Activated CD8-positive, alpha-beta T cell treated with anti-CD3 and anti-CD28 coated beads, Interleukin-2, amount 10 ng/mL, durations not matched to agents 7 days and 5 days (primary cell): ENCODE data around the gene SLC4A7. TPM values are rescaled to one million over a fixed set of nuclear protein-coding genes. Genes with fewer than 3 reads are reported as not detected.

Experiments used
- ATAC-seq: fragments of 150-1000 bp; cut with Tn5 transposase; one replicate; pipeline ENCODE4 v1.10.0; 2021; ENCODE audit warnings: moderate library complexity
- CTCF ChIA-PET: fragments of 350-600 bp; sonication (Branson Sonifier 250); formaldehyde crosslinking; loops from one replicate; lab custom pipeline; 2021; ENCODE audit warnings: antibody characterized with exemption; lab: Charles Lee
- POLR2A ChIA-PET: fragments of 350-600 bp; sonication (Branson Sonifier 250); formaldehyde crosslinking; loops from one replicate; lab custom pipeline; 2021; ENCODE audit warnings: antibody characterized with exemption; lab: Charles Lee
- DNase-seq: peaks from one replicate; pipeline ENCODE4 v3.0.0-alpha.2; 2020
- H3K27ac Mint-ChIP-seq: one replicate; pipeline ENCODE4 v1.8.0; 2021; ENCODE audit warnings: mild to moderate bottlenecking, mixed read lengths
- H3K27me3 Mint-ChIP-seq: one replicate; pipeline ENCODE4 v1.8.0; 2021; ENCODE audit warnings: low read depth, mixed read lengths
- H3K36me3 Mint-ChIP-seq: one replicate; pipeline ENCODE4 v1.8.0; 2021; ENCODE audit warnings: low read depth, mixed read lengths
- H3K4me1 Mint-ChIP-seq: one replicate; pipeline ENCODE4 v1.8.0; 2021; ENCODE audit warnings: low read depth, mixed read lengths
- H3K4me3 Mint-ChIP-seq: one replicate; pipeline ENCODE4 v1.8.0; 2021; ENCODE audit warnings: mild to moderate bottlenecking, mixed read lengths
- H3K9me3 Mint-ChIP-seq: one replicate; pipeline ENCODE4 v1.8.0; 2022; ENCODE audit warnings: mixed read lengths; ENCODE audit not compliant: insufficient read depth
- total RNA-seq, 2 experiments: library from RNA; stranded (reverse); gene quantifications; one replicate each; pipeline ENCODE4 v1.2.3, GENCODE V29; 2021

SLC4A7 gene
- total RNA-seq, 2 experiments from 2014 or later = 31.9 to 32.9 TPM

- ATAC-seq (no peak), DNase-seq (no peak)
- H3K9me3 Mint-ChIP-seq = no peaks in the 10 kb centered on the region
- H3K27ac Mint-ChIP-seq = no peak overlapping the region
- H3K27me3 Mint-ChIP-seq = peaks cover 15% of the 10 kb centered on the region
- H3K36me3 Mint-ChIP-seq = no peaks in the 10 kb centered on the region
- CTCF ChIA-PET = interaction anchor here (0.8 to 2.2 kb wide), 6 partner anchors 9 to 327 kb away, joined by 3 to 10 read pairs (median 4); no protein-coding TSS in a partner anchor
- peaks cover 26% of the 10 kb centered on the region for H3K4me1 Mint-ChIP-seq
- POLR2A ChIA-PET = interaction anchor here (0.7 to 0.8 kb wide), 2 partner anchors 14 to 15 kb away, joined by 3 read pairs; partner anchors contain the start of gene NEK10
- no peak overlapping the region for H3K4me3 Mint-ChIP-seq
Measured at GRCh38 chr3:27354588-27355203, 129.5 kb downstream of the SLC4A7 start.

- ChIA-PET POLR2A (interaction anchor here (0.8 kb wide), 1 partner anchor 13 kb away, joined by 3 read pairs; no protein-coding TSS in a partner anchor), CTCF (interaction anchor here (1.0 to 2.2 kb wide), 2 partner anchors 8 to 114 kb away, joined by 3 to 10 read pairs; no protein-coding TSS in a partner anchor)
- H3K27ac Mint-ChIP-seq = no peak overlapping the region
- no peaks in the 10 kb centered on the region for H3K9me3 Mint-ChIP-seq
- DNase-seq (no peak), ATAC-seq (no peak)
- no peaks in the 10 kb centered on the region for H3K36me3 Mint-ChIP-seq
- peaks cover 15% of the 10 kb centered on the region for H3K27me3 Mint-ChIP-seq
- peaks cover 23% of the 10 kb centered on the region for H3K4me1 Mint-ChIP-seq
- H3K4me3 Mint-ChIP-seq = no peak overlapping the region
Measured at GRCh38 chr3:27354161-27354560, 130.0 kb downstream of the SLC4A7 start.

GRCh38 chr3:27353221-27353620 lies 131.0 kb downstream of the SLC4A7 start:
- no peak for DNase-seq
- no peaks in the 10 kb centered on the region for H3K9me3 Mint-ChIP-seq
- peaks cover 15% of the 10 kb centered on the region for H3K27me3 Mint-ChIP-seq
- peaks cover 16% of the 10 kb centered on the region for H3K4me1 Mint-ChIP-seq
- no peak for ATAC-seq
- CTCF ChIA-PET = no interaction called here
- no peaks in the 10 kb centered on the region for H3K36me3 Mint-ChIP-seq
- no peak overlapping the region for H3K27ac Mint-ChIP-seq
- POLR2A ChIA-PET = no interaction called here
- no peak overlapping the region for H3K4me3 Mint-ChIP-seq

- ATAC-seq (no peak), DNase-seq (no peak)
- Mint-ChIP-seq H3K9me3 (no peaks in the 10 kb centered on the region), H3K36me3 (no peaks in the 10 kb centered on the region), H3K27me3 (peaks cover 15% of the 10 kb centered on the region), H3K27ac (no peak overlapping the region), H3K4me3 (no peak overlapping the region), H3K4me1 (peaks cover 8% of the 10 kb centered on the region)
- ChIA-PET POLR2A (no interaction called here), CTCF (no interaction called here)
Measured at GRCh38 chr3:27352047-27352446, 132.1 kb downstream of the SLC4A7 start.

GRCh38 chr3:27349832-27350231 lies 134.4 kb downstream of the SLC4A7 start:
- no peak for DNase-seq
- POLR2A ChIA-PET = no interaction called here
- Mint-ChIP-seq H3K4me1 (peaks cover 12% of the 10 kb centered on the region), H3K36me3 (no peaks in the 10 kb centered on the region), H3K9me3 (no peaks in the 10 kb centered on the region), H3K4me3 (no peak overlapping the region), H3K27ac (peak overlapping the region; percentile 35), H3K27me3 (peaks cover 3% of the 10 kb centered on the region)
- no peak for ATAC-seq
- CTCF ChIA-PET = interaction anchor here (0.9 to 1.9 kb wide), 5 partner anchors 8 to 332 kb away, joined by 3 to 9 read pairs (median 4); no protein-coding TSS in a partner anchor

- Mint-ChIP-seq H3K36me3 (no peaks in the 10 kb centered on the region), H3K27ac (no peak overlapping the region), H3K4me1 (peaks cover 12% of the 10 kb centered on the region), H3K9me3 (no peaks in the 10 kb centered on the region), H3K4me3 (no peak overlapping the region), H3K27me3 (peaks cover 2% of the 10 kb centered on the region)
- POLR2A ChIA-PET = interaction anchor here (1.0 kb wide), 1 partner anchor 138 kb away, joined by 4 read pairs; the partner anchor contains the start of gene SLC4A7
- CTCF ChIA-PET = interaction anchor here (1.0 to 1.7 kb wide), 6 partner anchors 8 to 335 kb away, joined by 3 to 10 read pairs (median 3); partner anchors contain the start of gene NEK10
- ATAC-seq (no peak), DNase-seq (no peak)
Measured at GRCh38 chr3:27345959-27346865, 138.0 kb downstream of the SLC4A7 start.

- POLR2A ChIA-PET = interaction anchor here (1.0 kb wide), 1 partner anchor 139 kb away, joined by 4 read pairs; the partner anchor contains the start of gene SLC4A7
- Mint-ChIP-seq H3K9me3 (no peaks in the 10 kb centered on the region), H3K4me3 (no peak overlapping the region), H3K36me3 (no peaks in the 10 kb centered on the region), H3K27ac (no peak overlapping the region), H3K4me1 (peaks cover 15% of the 10 kb centered on the region), H3K27me3 (peaks cover 2% of the 10 kb centered on the region)
- ATAC-seq = peak; percentile 85
- peak; percentile 42 for DNase-seq
- CTCF ChIA-PET = interaction anchor here (1.0 to 1.5 kb wide), 5 partner anchors 9 to 336 kb away, joined by 3 to 10 read pairs (median 3); partner anchors contain the start of gene NEK10
Measured at GRCh38 chr3:27345493-27345892, 138.7 kb downstream of the SLC4A7 start.

- Mint-ChIP-seq H3K36me3 (no peaks in the 10 kb centered on the region), H3K4me1 (peaks cover 14% of the 10 kb centered on the region), H3K9me3 (no peaks in the 10 kb centered on the region), H3K27me3 (peaks cover 2% of the 10 kb centered on the region), H3K4me3 (no peak overlapping the region), H3K27ac (no peak overlapping the region)
- DNase-seq (no peak), ATAC-seq (no peak)
- ChIA-PET CTCF (interaction anchor here (1.0 to 1.2 kb wide), 3 partner anchors 13 to 24 kb away, joined by 3 to 4 read pairs (median 3); partner anchors contain the start of gene NEK10), POLR2A (no interaction called here)
Measured at GRCh38 chr3:27345045-27345444, 139.1 kb downstream of the SLC4A7 start.

GRCh38 chr3:27344192-27344591 lies 140.0 kb downstream of the SLC4A7 start:
- H3K4me3 Mint-ChIP-seq = no peak overlapping the region
- peaks cover 2% of the 10 kb centered on the region for H3K27me3 Mint-ChIP-seq
- ChIA-PET CTCF (interaction anchor here (1.2 kb wide), 1 partner anchor 13 kb away, joined by 4 read pairs; no protein-coding TSS in a partner anchor), POLR2A (no interaction called here)
- H3K9me3 Mint-ChIP-seq = no peaks in the 10 kb centered on the region
- H3K27ac Mint-ChIP-seq = no peak overlapping the region
- no peak for ATAC-seq
- H3K4me1 Mint-ChIP-seq = peaks cover 8% of the 10 kb centered on the region
- DNase-seq = no peak
- H3K36me3 Mint-ChIP-seq = no peaks in the 10 kb centered on the region

- DNase-seq (no peak), ATAC-seq (no peak)
- ChIA-PET CTCF (no interaction called here), POLR2A (no interaction called here)
- no peak overlapping the region for H3K27ac Mint-ChIP-seq
- no peak overlapping the region for H3K4me3 Mint-ChIP-seq
- H3K36me3 Mint-ChIP-seq = no peaks in the 10 kb centered on the region
- peaks cover 8% of the 10 kb centered on the region for H3K4me1 Mint-ChIP-seq
- no peaks in the 10 kb centered on the region for H3K9me3 Mint-ChIP-seq
- peaks cover 2% of the 10 kb centered on the region for H3K27me3 Mint-ChIP-seq
Measured at GRCh38 chr3:27342267-27342666, 141.9 kb downstream of the SLC4A7 start.

- no peak for ATAC-seq
Measured at GRCh38 chr3:27340534-27340933, 143.7 kb downstream of the SLC4A7 start.

More at GRCh38 chr3:27340534-27340933, 143.7 kb downstream of the SLC4A7 start:
- DNase-seq = no peak
- no peaks in the 10 kb centered on the region for H3K9me3 Mint-ChIP-seq
- peaks cover 7% of the 10 kb centered on the region for H3K4me1 Mint-ChIP-seq
- no peak overlapping the region for H3K27ac Mint-ChIP-seq
- POLR2A ChIA-PET = interaction anchor here (0.6 kb wide), 1 partner anchor 14 kb away, joined by 3 read pairs; no protein-coding TSS in a partner anchor
- CTCF ChIA-PET = no interaction called here
- no peaks in the 10 kb centered on the region for H3K36me3 Mint-ChIP-seq
- H3K4me3 Mint-ChIP-seq = no peak overlapping the region
- peaks cover 3% of the 10 kb centered on the region for H3K27me3 Mint-ChIP-seq
